ENCODE results near the gene TEX2. TPM values are rescaled to one million over a fixed set of nuclear protein-coding genes. Genes with fewer than 3 reads are reported as not detected.
A peak's percentile ranks its signal among the peaks of the same experiment; 100 is the strongest.
"Not testable (repeated sequence)": the region's sequence is repeated elsewhere in the genome, so short reads cannot be mapped to it uniquely, and the experiment has no call there.

Gene TEX2
- total RNA-seq, 2 experiments from 2014 or later = 18.5 to 19.8 TPM

DNA sequence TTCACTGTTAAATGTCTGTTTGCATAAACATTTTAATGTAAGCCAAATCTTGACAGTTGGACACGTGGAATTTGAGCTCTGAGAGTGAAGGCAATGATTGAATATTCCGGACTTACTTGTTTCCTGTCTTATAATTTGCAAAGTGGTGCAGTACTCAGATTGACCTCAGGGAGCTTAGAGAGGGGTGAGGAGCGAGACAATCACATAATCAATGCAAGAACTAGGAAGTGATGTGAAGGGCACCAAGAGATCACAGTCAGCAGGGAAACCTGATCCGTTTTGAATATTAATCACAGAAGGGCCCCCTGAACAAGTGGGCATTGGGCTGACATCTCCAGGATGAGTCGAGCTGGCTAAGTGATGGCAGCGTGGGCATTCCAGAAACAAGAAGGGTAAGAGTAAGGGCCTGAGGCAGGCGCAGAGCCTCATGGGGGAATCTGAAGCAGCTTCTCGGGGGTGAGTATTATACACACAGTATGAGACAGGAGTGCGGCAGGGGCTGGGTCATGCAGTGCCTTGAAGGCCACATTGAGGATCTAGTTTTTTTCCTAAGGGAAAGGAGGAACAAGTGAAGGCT lies 26.1 kb downstream of the TEX2 start:
- Mint-ChIP-seq H3K4me3 (no peak overlapping the region), H3K27ac (no peak overlapping the region), H3K27me3 (no peaks in the 10 kb centered on the region), H3K36me3 (peaks cover 24% of the 10 kb centered on the region), H3K4me1 (peaks cover 39% of the 10 kb centered on the region), H3K9me3 (peaks cover 3% of the 10 kb centered on the region)
- DNase-seq = no peak

DNA sequence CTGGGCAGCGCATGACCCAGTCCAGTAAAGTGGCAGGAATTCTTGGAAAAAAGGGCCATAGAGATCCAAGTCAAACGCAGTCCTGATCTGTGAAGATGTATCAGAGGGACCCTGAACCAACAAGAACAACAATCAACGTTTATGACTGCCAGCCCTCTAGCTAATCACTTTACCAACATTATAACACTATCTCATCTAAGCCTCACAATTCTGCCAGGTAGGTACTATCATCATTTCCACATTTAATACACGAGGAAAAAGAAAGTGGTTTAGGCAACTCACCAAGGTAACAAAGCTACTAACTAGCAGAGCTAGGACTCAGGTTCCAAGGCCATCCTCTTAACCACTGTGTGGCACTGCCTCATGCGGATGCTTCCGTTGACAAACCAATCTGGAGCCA lies 28.1 kb downstream of the TEX2 start:
- no peak overlapping the region for H3K27ac Mint-ChIP-seq
- H3K4me1 Mint-ChIP-seq = peaks cover 34% of the 10 kb centered on the region
- peaks cover 24% of the 10 kb centered on the region for H3K36me3 Mint-ChIP-seq
- no peaks in the 10 kb centered on the region for H3K27me3 Mint-ChIP-seq
- no peak for DNase-seq
- no peak overlapping the region for H3K4me3 Mint-ChIP-seq
- H3K9me3 Mint-ChIP-seq = peaks cover 3% of the 10 kb centered on the region

DNA sequence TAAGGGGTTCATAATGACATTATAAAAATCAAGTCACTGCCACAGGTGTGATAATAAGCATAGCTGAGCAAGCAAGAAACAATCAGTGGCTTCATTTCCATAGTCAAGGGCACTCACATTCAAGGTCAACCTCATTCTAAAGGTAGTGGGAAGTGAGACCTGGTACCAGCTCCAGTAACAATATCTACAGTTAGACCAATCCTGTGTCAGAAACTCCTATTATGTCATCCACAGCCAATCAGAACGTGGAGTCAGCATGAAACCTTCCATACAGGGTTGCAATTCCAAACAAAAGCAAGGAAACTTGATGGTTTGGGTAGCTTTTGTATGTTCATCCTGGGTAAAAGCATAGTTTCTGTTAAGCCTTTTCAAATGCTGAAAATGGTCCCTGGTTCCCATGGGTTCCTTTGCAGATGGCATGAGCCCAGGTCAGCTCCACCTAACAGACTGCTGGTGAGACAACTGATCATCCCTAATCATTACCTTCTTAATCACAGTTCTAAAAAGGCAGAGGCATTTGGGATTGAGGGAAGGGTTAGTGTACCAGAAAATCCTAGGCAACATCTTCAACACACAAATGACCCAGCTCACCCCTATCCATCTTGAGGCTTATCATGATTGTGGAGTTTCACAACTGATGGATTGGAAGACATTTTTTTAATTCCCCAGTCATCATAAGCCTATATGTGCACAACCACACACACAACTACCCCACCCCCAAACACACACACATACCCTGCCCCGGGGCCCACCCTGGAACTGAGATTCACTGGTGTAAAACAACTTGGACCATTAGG lies 30.4 kb downstream of the TEX2 start:
- Mint-ChIP-seq H3K27ac (no peak overlapping the region), H3K4me1 (peaks cover 18% of the 10 kb centered on the region), H3K27me3 (no peaks in the 10 kb centered on the region), H3K36me3 (peaks cover 21% of the 10 kb centered on the region), H3K4me3 (no peak overlapping the region), H3K9me3 (peaks cover 3% of the 10 kb centered on the region)
- no peak for DNase-seq

DNA sequence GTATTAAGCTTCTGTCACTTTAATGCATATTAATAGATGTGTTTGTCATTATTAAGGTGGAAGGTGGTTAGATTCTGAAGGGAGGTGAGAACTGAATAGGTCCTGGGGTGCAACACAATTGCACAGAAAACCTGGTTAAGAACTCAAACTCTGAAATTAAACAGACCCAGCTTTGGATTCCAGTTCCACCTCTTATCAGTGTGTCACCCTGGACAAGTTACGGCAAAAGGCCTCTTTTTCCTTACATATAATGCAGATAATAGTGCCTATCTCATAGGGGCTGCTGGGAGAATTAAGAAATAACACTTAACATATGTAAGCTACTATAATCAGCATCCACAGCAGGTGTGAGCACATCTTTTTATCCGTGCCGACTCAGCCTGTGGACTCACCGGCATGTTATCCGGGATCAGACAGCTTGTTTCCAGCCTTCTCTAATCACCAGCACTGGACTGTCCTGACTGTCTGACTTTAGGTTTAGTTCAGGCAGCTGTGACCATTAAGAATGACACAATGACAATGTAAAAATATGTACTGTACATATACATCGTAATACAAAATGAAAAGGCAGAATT lies 31.4 kb downstream of the TEX2 start:
- Mint-ChIP-seq H3K27ac (no peak overlapping the region), H3K4me1 (peaks cover 8% of the 10 kb centered on the region), H3K4me3 (no peak overlapping the region), H3K36me3 (peaks cover 13% of the 10 kb centered on the region), H3K9me3 (no peaks in the 10 kb centered on the region), H3K27me3 (no peaks in the 10 kb centered on the region)
- no peak for DNase-seq

DNA sequence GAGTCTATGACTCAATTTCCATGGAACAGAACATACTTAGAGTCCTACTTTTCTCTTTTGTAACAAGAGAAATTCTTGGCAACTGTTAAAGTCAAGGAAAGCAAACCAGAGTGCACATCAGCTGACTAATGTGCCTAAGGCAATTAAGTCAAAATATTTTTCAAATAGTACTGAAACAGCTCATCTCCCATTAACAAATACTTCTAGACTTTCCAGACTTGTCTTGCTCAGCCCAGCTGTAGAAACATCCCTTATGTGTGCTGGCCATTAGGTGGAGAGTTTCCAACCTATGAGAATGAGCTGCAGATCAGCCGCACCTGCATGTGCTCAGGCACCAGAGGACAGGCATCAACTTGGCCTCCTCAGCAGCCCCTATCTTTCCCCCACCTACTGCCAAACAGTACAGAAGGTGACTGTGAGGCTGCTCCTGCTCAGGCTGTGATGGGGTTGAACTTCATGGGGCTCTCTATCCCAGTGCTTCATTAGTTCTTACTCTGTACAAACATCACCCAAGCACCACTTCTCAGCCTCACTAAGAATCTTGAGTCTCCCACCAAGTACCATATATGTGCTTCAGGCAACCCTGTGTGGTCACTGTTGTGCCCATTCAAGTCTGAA lies 32.2 kb downstream of the TEX2 start:
- Mint-ChIP-seq H3K9me3 (no peaks in the 10 kb centered on the region), H3K4me3 (no peak overlapping the region), H3K27me3 (no peaks in the 10 kb centered on the region), H3K27ac (no peak overlapping the region), H3K36me3 (peaks cover 12% of the 10 kb centered on the region), H3K4me1 (peaks cover 8% of the 10 kb centered on the region)
- no peak for DNase-seq

DNA sequence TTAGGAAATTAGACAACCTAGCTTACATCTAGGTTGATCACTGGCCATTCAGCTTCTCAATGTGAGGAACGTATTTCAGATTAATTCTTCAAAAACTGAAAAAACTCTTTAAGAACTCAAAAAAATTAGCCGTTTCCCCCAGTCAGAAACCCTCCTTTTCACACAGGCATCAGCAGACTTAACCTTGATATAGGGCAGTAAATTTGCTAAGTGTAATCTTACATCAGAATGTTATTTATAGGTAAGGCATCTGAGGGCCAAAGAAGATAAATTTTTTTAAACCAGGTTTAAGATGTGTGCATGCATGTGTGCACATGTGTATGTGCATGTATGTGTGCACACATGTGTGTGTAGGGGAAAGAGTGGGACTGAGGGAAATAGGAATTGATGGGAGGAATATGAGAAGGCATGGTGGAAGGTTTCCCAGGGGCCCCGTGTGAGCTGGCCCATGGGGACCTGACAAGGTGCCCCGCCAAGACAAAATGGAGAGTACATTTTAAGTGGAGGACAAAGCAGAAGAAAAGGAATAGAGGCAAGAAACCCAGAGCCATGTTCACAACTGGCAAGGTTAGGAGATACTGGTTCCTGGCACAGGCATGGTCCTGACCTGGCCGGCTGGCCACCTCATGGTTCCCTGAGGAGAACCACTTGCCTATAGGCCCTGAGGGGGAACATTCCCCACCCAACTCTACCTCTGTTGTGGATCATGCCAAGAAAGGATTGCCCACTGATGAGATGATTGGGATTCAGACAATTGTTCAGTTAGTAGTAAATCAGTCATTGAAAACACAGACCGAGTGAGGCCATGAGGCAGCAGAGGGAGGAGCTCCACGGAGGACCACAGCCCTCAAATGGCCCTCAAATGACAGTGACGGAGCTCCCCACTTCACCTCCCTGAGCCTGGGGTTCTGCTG lies 33.0 kb downstream of the TEX2 start:
- H3K4me1 Mint-ChIP-seq = peaks cover 7% of the 10 kb centered on the region
- peaks cover 12% of the 10 kb centered on the region for H3K36me3 Mint-ChIP-seq
- H3K9me3 Mint-ChIP-seq = no peaks in the 10 kb centered on the region
- no peak for DNase-seq
- H3K27ac Mint-ChIP-seq = no peak overlapping the region
- H3K4me3 Mint-ChIP-seq = no peak overlapping the region
- H3K27me3 Mint-ChIP-seq = no peaks in the 10 kb centered on the region

DNA sequence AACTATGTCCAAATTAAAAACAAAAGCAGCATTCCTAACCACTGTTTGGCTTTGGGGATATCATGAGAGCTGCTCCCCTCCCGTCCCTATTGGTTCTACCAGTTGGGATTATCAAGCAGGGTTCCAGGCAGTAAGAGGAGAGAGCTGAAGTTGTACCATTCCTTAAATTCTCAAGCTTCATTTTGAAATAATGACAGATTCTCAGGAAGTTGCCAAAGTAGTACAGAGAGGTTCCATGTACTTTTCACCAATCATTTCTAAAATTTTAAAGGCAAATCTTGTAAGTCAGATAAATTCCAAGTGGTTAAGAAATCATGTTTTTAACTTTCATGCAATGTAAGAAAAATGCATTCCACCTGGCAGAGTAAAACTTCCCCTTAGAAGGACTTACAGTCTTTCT lies 36.9 kb downstream of the TEX2 start:
- peaks cover 6% of the 10 kb centered on the region for H3K4me1 Mint-ChIP-seq
- H3K9me3 Mint-ChIP-seq = peaks cover 1% of the 10 kb centered on the region
- H3K27me3 Mint-ChIP-seq = no peaks in the 10 kb centered on the region
- DNase-seq = no peak
- no peak overlapping the region for H3K4me3 Mint-ChIP-seq
- H3K27ac Mint-ChIP-seq = no peak overlapping the region
- H3K36me3 Mint-ChIP-seq = peaks cover 2% of the 10 kb centered on the region

DNA sequence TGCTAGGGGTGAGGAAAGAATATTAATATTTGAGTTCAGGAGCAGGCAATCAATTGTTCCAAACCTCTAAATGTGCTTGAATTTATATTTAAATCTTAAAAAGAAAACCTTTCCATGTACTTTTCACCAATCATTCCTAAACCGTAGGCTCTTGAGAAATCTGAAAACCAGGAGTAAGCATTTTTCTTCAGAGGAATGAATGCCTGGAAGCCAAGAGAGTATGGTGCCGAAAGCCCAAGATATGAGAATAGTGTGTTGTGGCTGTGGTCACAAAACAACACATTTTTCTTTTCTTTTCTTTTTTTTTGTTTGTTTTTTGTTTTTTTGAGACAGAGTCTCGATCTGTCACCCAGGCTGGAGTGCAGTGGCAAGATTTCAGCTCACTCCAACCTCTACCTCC lies 37.6 kb downstream of the TEX2 start:
- no peak for DNase-seq
- H3K4me1 Mint-ChIP-seq = peaks cover 6% of the 10 kb centered on the region
- H3K36me3 Mint-ChIP-seq = peaks cover 5% of the 10 kb centered on the region
- H3K4me3 Mint-ChIP-seq = no peak overlapping the region
- H3K9me3 Mint-ChIP-seq = peaks cover 5% of the 10 kb centered on the region
- H3K27ac Mint-ChIP-seq = no peak overlapping the region
- no peaks in the 10 kb centered on the region for H3K27me3 Mint-ChIP-seq

DNA sequence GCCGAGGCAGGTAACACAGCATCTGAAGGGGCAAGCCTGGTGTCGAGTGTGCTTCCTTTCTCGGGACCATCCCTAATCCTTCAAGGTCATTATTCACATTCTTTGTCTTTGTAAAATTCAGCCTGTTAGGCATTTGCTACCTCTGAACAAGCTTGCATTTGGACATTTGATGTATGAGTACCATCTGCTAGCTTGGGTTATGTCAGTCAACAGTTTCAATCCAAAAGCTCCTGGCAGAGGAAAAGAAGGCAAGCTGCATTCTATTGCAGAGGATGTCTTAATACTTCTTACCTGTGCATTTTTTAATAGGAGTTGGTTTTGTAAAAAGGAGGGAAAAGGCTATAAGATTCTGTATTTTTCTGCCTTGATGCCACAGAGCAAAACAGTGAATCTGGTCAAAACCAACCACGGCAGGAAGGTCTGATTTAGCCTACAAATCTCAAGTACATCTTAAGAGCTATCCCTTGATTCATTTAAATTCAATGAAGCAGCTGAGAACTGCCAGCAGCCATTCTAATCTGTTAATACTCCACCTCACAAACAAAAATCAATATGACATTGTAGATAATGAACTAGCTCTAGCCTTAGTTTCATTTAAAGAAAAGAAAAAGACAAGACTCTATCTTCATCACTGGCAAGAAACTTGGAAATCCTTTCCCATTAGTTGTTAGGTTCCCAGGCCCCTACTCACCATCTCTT lies 39.0 kb downstream of the TEX2 start:
- Mint-ChIP-seq H3K36me3 (peaks cover 12% of the 10 kb centered on the region), H3K27me3 (no peaks in the 10 kb centered on the region), H3K27ac (no peak overlapping the region), H3K9me3 (peaks cover 5% of the 10 kb centered on the region), H3K4me3 (no peak overlapping the region), H3K4me1 (peaks cover 10% of the 10 kb centered on the region)
- no peak for DNase-seq

DNA sequence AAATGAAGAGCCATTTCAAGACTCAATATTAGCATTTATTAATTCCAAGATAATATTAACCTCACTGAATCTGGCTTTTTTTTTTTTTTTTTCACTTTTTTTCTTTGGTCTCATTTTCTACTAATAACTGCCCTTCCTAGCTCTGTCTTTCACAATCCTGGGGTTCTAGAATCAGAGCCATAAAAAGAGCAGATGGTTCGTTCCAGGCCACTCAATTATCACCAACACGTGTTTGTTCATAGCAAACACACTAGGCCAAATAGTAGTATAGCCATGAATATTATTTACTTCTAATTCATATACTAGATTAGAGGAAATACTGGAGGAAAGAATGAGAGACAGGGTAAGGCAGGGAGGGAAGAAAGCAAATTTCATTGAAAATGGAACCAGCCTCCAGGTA lies 39.8 kb downstream of the TEX2 start:
- H3K27me3 Mint-ChIP-seq = no peaks in the 10 kb centered on the region
- no peak for DNase-seq
- peaks cover 12% of the 10 kb centered on the region for H3K4me1 Mint-ChIP-seq
- H3K4me3 Mint-ChIP-seq = no peak overlapping the region
- peaks cover 5% of the 10 kb centered on the region for H3K9me3 Mint-ChIP-seq
- H3K27ac Mint-ChIP-seq = no peak overlapping the region
- peaks cover 14% of the 10 kb centered on the region for H3K36me3 Mint-ChIP-seq

DNA sequence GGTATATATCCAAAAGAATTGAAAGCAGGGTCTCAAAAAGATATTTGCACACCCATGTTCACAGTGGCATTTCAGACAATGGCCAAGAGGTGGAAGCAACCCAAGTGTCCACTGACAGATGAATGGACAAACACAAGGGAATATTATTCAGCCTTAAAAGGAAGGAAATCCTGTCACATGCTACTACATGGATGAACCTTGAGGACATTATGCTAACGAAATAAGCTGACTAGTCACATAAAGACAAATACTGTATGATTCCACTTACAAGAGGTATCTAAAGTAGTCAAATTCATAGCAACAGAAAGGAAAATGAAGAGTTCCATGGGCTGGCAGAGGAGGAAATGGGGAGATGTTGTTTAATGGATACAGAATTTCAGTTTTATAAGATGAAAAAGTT lies 41.4 kb downstream of the TEX2 start:
- Mint-ChIP-seq H3K4me3 (no peak overlapping the region), H3K27me3 (no peaks in the 10 kb centered on the region), H3K36me3 (peaks cover 14% of the 10 kb centered on the region), H3K4me1 (peaks cover 28% of the 10 kb centered on the region), H3K27ac (no peak overlapping the region), H3K9me3 (peaks cover 5% of the 10 kb centered on the region)
- DNase-seq = no peak

DNA sequence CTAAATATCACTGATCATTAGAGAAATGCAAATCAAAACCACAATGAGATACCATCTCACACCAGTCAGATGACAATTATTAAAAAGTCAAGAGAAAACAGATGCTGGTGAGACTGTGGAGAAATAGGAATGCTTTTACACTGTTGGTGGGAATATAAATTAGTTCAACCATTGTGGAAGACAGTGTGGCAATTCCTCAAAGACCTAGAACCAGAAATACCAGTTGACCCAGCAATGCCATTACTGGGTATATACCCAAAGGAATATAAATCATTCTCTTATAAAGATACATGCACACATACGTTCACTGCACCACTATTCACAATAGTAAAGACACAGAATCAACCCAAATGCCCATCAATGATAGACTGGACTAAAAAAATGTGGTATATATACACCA lies 42.5 kb downstream of the TEX2 start:
- H3K27ac Mint-ChIP-seq, H3K9me3 Mint-ChIP-seq, H3K27me3 Mint-ChIP-seq, DNase-seq, H3K4me3 Mint-ChIP-seq: not testable (repeated sequence)
- peaks cover 14% of the 10 kb centered on the region for H3K36me3 Mint-ChIP-seq
- peaks cover 34% of the 10 kb centered on the region for H3K4me1 Mint-ChIP-seq

DNA sequence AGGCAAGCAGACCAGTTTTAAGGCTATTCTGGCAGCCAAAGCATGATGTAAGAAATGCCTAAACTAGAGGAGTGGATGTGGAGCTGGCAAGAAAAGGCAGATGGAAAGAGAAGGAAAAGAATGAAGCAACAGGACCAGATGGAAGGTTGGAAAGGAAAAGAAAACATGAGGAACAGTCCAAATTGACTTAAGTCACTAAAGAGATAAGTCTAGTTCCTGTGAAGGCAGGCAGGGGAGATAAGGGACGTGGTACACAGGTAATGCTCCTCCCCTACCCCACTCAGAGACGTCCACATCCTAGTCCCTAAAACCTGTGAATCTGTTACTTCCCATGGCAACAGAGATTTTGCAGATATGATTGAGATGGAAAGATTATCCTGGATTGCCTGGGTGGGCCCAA lies 43.5 kb downstream of the TEX2 start:
- H3K36me3 Mint-ChIP-seq = peaks cover 14% of the 10 kb centered on the region
- peaks cover 34% of the 10 kb centered on the region for H3K4me1 Mint-ChIP-seq
- DNase-seq = no peak
- H3K9me3 Mint-ChIP-seq = peaks cover 5% of the 10 kb centered on the region
- no peaks in the 10 kb centered on the region for H3K27me3 Mint-ChIP-seq
- no peak overlapping the region for H3K27ac Mint-ChIP-seq
- H3K4me3 Mint-ChIP-seq = no peak overlapping the region

DNA sequence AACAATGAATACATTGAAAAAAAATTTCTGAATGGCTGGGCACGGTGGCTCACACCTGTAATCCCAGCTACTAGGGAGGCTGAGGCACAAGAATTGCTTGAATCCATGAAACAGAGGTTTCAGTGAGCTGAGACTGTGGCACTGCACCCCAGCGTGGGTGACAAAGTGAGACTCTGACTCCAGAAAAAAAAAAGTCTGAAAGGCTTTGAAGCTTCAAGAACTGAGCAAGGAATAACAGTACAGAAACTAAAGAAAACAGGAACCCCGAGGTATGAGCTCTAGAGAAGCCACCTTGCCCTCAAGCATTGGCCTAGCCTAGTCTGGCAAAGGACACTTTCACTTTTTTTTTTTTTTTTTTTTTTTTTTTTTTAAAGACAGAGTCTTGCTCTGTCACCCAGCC lies 45.0 kb downstream of the TEX2 start:
- peaks cover 19% of the 10 kb centered on the region for H3K36me3 Mint-ChIP-seq
- H3K9me3 Mint-ChIP-seq = peaks cover 5% of the 10 kb centered on the region
- H3K27me3 Mint-ChIP-seq = no peaks in the 10 kb centered on the region
- H3K4me3 Mint-ChIP-seq = no peak overlapping the region
- peak; percentile 39 for DNase-seq
- H3K27ac Mint-ChIP-seq = peak overlapping the region; percentile 56
- H3K4me1 Mint-ChIP-seq = peaks cover 30% of the 10 kb centered on the region

All from activated naive CD8-positive, alpha-beta T cell treated with anti-CD3 and anti-CD28 coated beads for 36 hours (primary cell).